SK-N-SH (cell line): Measurements from ENCODE around the gene SNCG. TPM values are rescaled to one million over a fixed set of nuclear protein-coding genes. Genes with fewer than 3 reads are reported as not detected.
A peak's percentile ranks its signal among the peaks of the same experiment; 100 is the strongest.

ENCODE experiments used
- CTCF ChIA-PET: fragments of 300-600, 350-600 bp; formaldehyde crosslinking; extraction: SDS; loops from one replicate; lab custom pipeline; 2021; lab: Yijun Ruan, JAX
- POLR2A ChIA-PET: fragments of 350-600 bp; sonication (Branson Sonifier 250); formaldehyde crosslinking; extraction: SDS; loops from one replicate; lab custom pipeline; 2020; ENCODE audit warnings: antibody characterized with exemption, inconsistent platforms; lab: Yijun Ruan, JAX
- DNase-seq: peaks from one replicate; pipeline ENCODE4 v3.0.0; 2012
- H2AFZ ChIP-seq: fragments of 200-600 bp; sonication (generic); 2 replicates; pipeline ENCODE4 v1.8.1; 2016; ENCODE audit warnings: antibody characterized with exemption, mild to moderate bottlenecking, low read depth
- H3F3A ChIP-seq: fragments of 200-600 bp; sonication (generic); replicated peaks from 2 replicates; pipeline ENCODE3; 2016; ENCODE audit warnings: antibody characterized with exemption, mild to moderate bottlenecking; ENCODE audit not compliant: insufficient read depth
- H3K27ac ChIP-seq, 2 experiments: fragments of 200-500 bp in 1 of 2; fragments of 200-600 bp in 1 of 2; sonication (Bioruptor generic) in 1 of 2; sonication (generic), shearing (Covaris generic) in 1 of 2; 2 replicates each; pipeline versions ENCODE4 v1.5.1 to v1.6.1; 2014 to 2016; ENCODE audit warnings: low read depth in 2 of 2, inconsistent platforms in 1 of 2, low read length in 1 of 2, mild to moderate bottlenecking in 1 of 2, mixed read lengths in 1 of 2
- H3K27me3 ChIP-seq: fragments of 200-600 bp; sonication (generic), shearing (Covaris generic); 2 replicates; pipeline ENCODE4 v1.6.1; 2016; ENCODE audit warnings: mixed run types; ENCODE audit not compliant: insufficient read depth
- H3K36me3 ChIP-seq, 2 experiments: fragments of 200-500 bp in 1 of 2; fragments of 200-600 bp in 1 of 2; sonication (Bioruptor generic) in 1 of 2; sonication (generic) in 1 of 2; replicated peaks in 1 of 2; 2 replicates each; pipeline versions ENCODE3 to v1.5.1; 2014 to 2016; ENCODE audit warnings: low read length in 1 of 2, mild to moderate bottlenecking in 1 of 2; ENCODE audit not compliant: insufficient read depth in 2 of 2, control insufficient read depth in 1 of 2
- H3K4me1 ChIP-seq, 2 experiments: fragments of 200-500 bp in 1 of 2; fragments of 200-600 bp in 1 of 2; sonication (Bioruptor generic) in 1 of 2; sonication (generic), shearing (Covaris generic) in 1 of 2; 2 replicates each; pipeline versions ENCODE4 v1.5.1 to v1.6.1; 2014 to 2016; ENCODE audit warnings: low read depth in 1 of 2, low read length in 1 of 2, mixed run types in 1 of 2; ENCODE audit not compliant: insufficient read depth in 2 of 2, control insufficient read depth in 1 of 2
- H3K4me2 ChIP-seq: fragments of 200-600 bp; sonication (generic), shearing (Covaris generic); 2 replicates; pipeline ENCODE4 v1.6.1; 2017; ENCODE audit warnings: mixed run types
- H3K4me3 ChIP-seq, 2 experiments: fragments of 200-500 bp in 1 of 2; fragments of 200-600 bp in 1 of 2; sonication (Bioruptor generic) in 1 of 2; sonication (generic), shearing (Covaris generic) in 1 of 2; 2 replicates each; pipeline versions ENCODE4 v1.5.1 to v1.8.1; 2014 to 2016; ENCODE audit warnings: low read depth in 2 of 2, inconsistent platforms in 1 of 2, low read length in 1 of 2, mild to moderate bottlenecking in 1 of 2, mixed read lengths in 1 of 2, moderate library complexity in 1 of 2
- H3K79me2 ChIP-seq: fragments of 200-600 bp; sonication (generic); 2 replicates; pipeline ENCODE4 v1.8.1; 2017; ENCODE audit warnings: mild to moderate bottlenecking; ENCODE audit not compliant: insufficient read depth
- H3K9ac ChIP-seq: fragments of 200-600 bp; sonication (generic); 2 replicates; pipeline ENCODE4 v1.6.1; 2017; ENCODE audit warnings: mixed run types
- H3K9me2 ChIP-seq: fragments of 200-600 bp; sonication (generic); 2 replicates; pipeline ENCODE4 v1.6.1; 2017; ENCODE audit warnings: mixed run types
- H3K9me3 ChIP-seq: fragments of 200-600 bp; sonication (generic); 2 replicates; pipeline ENCODE4 v1.6.1; 2017; ENCODE audit warnings: mixed run types, mild to moderate bottlenecking, moderate library complexity
- H4K20me1 ChIP-seq: fragments of 200-600 bp; sonication (generic); 2 replicates; pipeline ENCODE4 v1.6.1; 2017; ENCODE audit warnings: mild to moderate bottlenecking, mixed run types; ENCODE audit not compliant: insufficient read depth
- EP300 ChIP-seq, 2 experiments: IDR thresholded peaks; 2 replicates each; pipeline versions ENCODE4 v1.4.0 to v1.6.1; 2012; ENCODE audit warnings: borderline replicate concordance in 1 of 2, low read depth in 1 of 2, low read length in 1 of 2
- FOXJ3 ChIP-seq: sonication (generic); formaldehyde crosslinking; IDR thresholded peaks from 2 replicates; pipeline ENCODE4 v1.5.1; 2020; ENCODE audit warnings: mild to moderate bottlenecking, missing genetic modification reagents
- GABPA ChIP-seq: IDR thresholded peaks from 2 replicates; pipeline ENCODE4 v1.4.0; 2012; ENCODE audit warnings: low read depth, mild to moderate bottlenecking
- IRF3 ChIP-seq: fragments of 150-350 bp; IDR thresholded peaks from 2 replicates; pipeline ENCODE4 v1.6.1; 2016; ENCODE audit warnings: mild to moderate bottlenecking, low read depth, low read length
- JUND ChIP-seq: IDR thresholded peaks from 2 replicates; pipeline ENCODE4 v1.4.0; 2012
- MEF2A ChIP-seq: IDR thresholded peaks from 2 replicates; pipeline ENCODE4 v1.4.0; 2012; ENCODE audit warnings: low read depth, borderline replicate concordance
- MXI1 ChIP-seq: IDR thresholded peaks from 2 replicates; pipeline ENCODE4 v1.6.1; 2012; ENCODE audit warnings: mild to moderate bottlenecking, low read depth, low read length, improper control_type of control experiment
- PBX3 ChIP-seq: IDR thresholded peaks from 2 replicates; pipeline ENCODE4; 2012
- REST ChIP-seq: IDR thresholded peaks from 2 replicates; pipeline ENCODE4 v1.6.1; 2012; ENCODE audit warnings: mild to moderate bottlenecking, low read depth, low read length, moderate library complexity
- SIN3A ChIP-seq: IDR thresholded peaks from 2 replicates; pipeline ENCODE4 v1.6.1; 2012; ENCODE audit warnings: low read depth, mild to moderate bottlenecking, low read length, moderate library complexity, borderline replicate concordance
- TAF1 ChIP-seq: IDR thresholded peaks from 2 replicates; pipeline ENCODE4 v1.6.1; 2012; ENCODE audit warnings: low read depth, mild to moderate bottlenecking, low read length, moderate library complexity, borderline replicate concordance
- TEAD4 ChIP-seq: IDR thresholded peaks from 2 replicates; pipeline ENCODE4 v1.4.0; 2012; ENCODE audit warnings: mild to moderate bottlenecking, borderline replicate concordance; ENCODE audit not compliant: insufficient read depth
- USF2 ChIP-seq: fragments of 150-350 bp; IDR thresholded peaks from 2 replicates; pipeline ENCODE4 v1.6.1; 2017; ENCODE audit warnings: antibody characterized with exemption, low read length, low read depth, borderline replicate concordance
- WGBS: methylation state at CpG from one replicate; pipeline ENCODE4 v1.1.6; 2017; ENCODE audit warnings: low lambda C conversion rate; 5-methylcytosine and 5-hydroxymethylcytosine counted together
- polyA plus RNA-seq, 3 experiments: library from polyadenylated mRNA; depleted of rRNA; stranded (reverse); fragments of >200 nt; gene quantifications; 2 replicates each; pipeline ENCODE4 v1.2.3, GENCODE V29; 2012

The SNCG gene
- polyA plus RNA-seq, 1 of the 3 experiments (the other 2 are of a cell fraction) = 4.3 TPM

- Histone ChIP-seq H3K9ac (no peak overlapping the region), H4K20me1 (no peaks in the 10 kb centered on the region), H3F3A (no peaks in the 10 kb centered on the region), H3K9me3 (no peaks in the 10 kb centered on the region), H3K4me2 (no peak overlapping the region), H2AFZ (no peak overlapping the region), H3K27me3 (no peaks in the 10 kb centered on the region), H3K4me3 (no peak overlapping the region), H3K36me3 (no peaks in the 10 kb centered on the region), H3K79me2 (no peaks in the 10 kb centered on the region), H3K9me2 (no peaks in the 10 kb centered on the region), H3K27ac (no peak overlapping the region), H3K4me1 (peaks cover 5 to 6% of the 10 kb centered on the region in 2 experiments; a peak in 2 of 4 replicates)
- POLR2A ChIA-PET = no interaction called here
- peak; percentile 36 for DNase-seq
- CTCF ChIA-PET = interaction anchor here (0.8 to 1.4 kb wide), 2 partner anchors 24 to 130 kb away, joined by 3 to 4 read pairs; no protein-coding TSS in a partner anchor
- TF ChIP-seq IRF3 = no peak
- TF ChIP-seq PBX3 = no peak
- no peak for TF ChIP-seq MXI1
- no peak for TF ChIP-seq JUND
- no peak for TF ChIP-seq EP300 (IDR thresholded peaks at IDR 0.05; ENCODE audit: borderline replicate concordance in 1 of 2, low read depth in 1 of 2, low read length in 1 of 2)
- TF ChIP-seq FOXJ3 (CRISPR knock-in tag) = no peak
- TF ChIP-seq GABPA = no peak
- TF ChIP-seq TEAD4 = no peak
- TF ChIP-seq MEF2A = no peak
- no peak for TF ChIP-seq REST
- no peak for TF ChIP-seq USF2
- no peak for TF ChIP-seq TAF1
- no peak for TF ChIP-seq SIN3A
- WGBS = 89% methylated on average over 6 of the region's 13 CpGs
Measured at GRCh38 chr10:86964061-86964846, 5.9 kb downstream of the SNCG start.
